Activated CD8-positive, alpha-beta T cell treated with anti-CD3 and anti-CD28 coated beads for 36 hours (primary cell): ENCODE data around the gene RRP1. TPM values are rescaled to one million over a fixed set of nuclear protein-coding genes. Genes with fewer than 3 reads are reported as not detected.
A peak's percentile ranks its signal among the peaks of the same experiment; 100 is the strongest.

Source experiments
- ATAC-seq: fragments of 200-7000 bp; cut with Tn5 transposase; one replicate; pipeline ENCODE4 v1.10.0; 2021; ENCODE audit warnings: mild to moderate bottlenecking, moderate library complexity
- CTCF ChIA-PET: fragments of 350-600 bp; sonication (Branson Sonifier 250); formaldehyde crosslinking; loops from one replicate; lab custom pipeline; 2021; ENCODE audit warnings: antibody characterized with exemption; lab: Charles Lee
- POLR2A ChIA-PET: fragments of 350-600 bp; sonication (Branson Sonifier 250); formaldehyde crosslinking; loops from one replicate; lab custom pipeline; 2021; ENCODE audit warnings: antibody characterized with exemption; lab: Charles Lee
- DNase-seq: peaks from one replicate; pipeline ENCODE4 v3.0.0-alpha.2; 2020
- H3K27ac Mint-ChIP-seq: one replicate; pipeline ENCODE4 v1.8.0; 2021; ENCODE audit warnings: mild to moderate bottlenecking, mixed read lengths
- H3K27me3 Mint-ChIP-seq: one replicate; pipeline ENCODE4 v1.8.0; 2021; ENCODE audit warnings: mixed read lengths
- H3K36me3 Mint-ChIP-seq: one replicate; pipeline ENCODE4 v1.8.0; 2021; ENCODE audit warnings: low read depth, mixed read lengths
- H3K4me1 Mint-ChIP-seq: one replicate; pipeline ENCODE4 v1.8.0; 2021; ENCODE audit warnings: low read depth, mixed read lengths
- H3K4me3 Mint-ChIP-seq: one replicate; pipeline ENCODE4 v1.8.0; 2021; ENCODE audit warnings: mild to moderate bottlenecking, moderate library complexity, mixed read lengths
- H3K9me3 Mint-ChIP-seq: one replicate; pipeline ENCODE4 v1.8.0; 2021; ENCODE audit warnings: mixed read lengths
- intact Hi-C: fragments of 100-400 bp; cut with micrococcal nuclease; formaldehyde crosslinking; loops from one replicate; pipeline ENCODE4 v1.10.0; 2022
- total RNA-seq, 2 experiments: library from RNA; stranded (reverse); gene quantifications; one replicate each; pipeline ENCODE4 v1.2.3, GENCODE V29; 2021
- TF ChIP-seq, protein P1 (sequence below): fragments of 200-600 bp; IDR thresholded peaks from one replicate; pipeline ENCODE4 v1.8.0; 2022; ENCODE audit warnings: antibody characterized with exemption, mild to moderate bottlenecking

RRP1 gene
- total RNA-seq, 2 experiments from 2014 or later = 61.1 to 62.9 TPM

DNA sequence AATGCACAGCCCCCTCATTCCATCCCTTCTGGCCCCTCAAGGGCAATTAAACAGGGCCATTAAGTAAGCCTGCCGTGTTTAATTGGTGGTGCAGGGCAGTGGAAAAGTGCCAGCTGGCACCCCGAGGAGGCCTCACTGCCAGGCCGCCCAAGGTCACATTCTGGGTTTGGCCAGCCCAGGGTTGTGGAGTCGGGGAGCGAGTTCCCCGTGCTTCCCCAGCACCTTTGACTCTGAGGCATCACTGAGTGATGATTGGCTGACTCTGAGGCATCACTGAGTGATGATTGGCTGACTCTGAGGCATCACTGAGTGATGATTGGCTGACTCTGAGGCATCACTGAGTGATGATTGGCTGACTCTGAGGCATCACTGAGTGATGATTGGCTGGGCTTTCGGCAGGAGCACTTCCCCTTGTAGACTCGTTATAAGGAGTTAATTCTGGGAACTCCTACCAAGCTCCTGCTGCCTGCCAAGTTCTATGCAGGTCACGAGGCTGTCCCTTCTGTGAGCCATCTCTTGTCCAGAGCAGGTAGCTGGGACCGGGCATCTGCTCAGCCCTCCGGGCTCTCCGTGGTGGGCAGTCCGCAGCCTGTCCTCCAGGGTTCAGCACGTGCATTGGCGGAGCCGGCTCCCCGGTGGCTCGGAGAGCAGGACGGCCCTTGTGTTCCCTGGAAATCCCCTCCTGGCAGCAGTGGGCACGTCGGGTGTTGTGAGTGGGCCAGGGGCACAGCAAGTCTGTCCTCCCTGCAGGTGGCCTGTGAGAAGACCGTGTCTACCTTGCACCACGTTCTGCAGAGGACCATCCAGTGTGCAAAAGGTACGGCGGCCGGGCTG lies 34.2 kb upstream of the RRP1 start:
- no peaks in the 10 kb centered on the region for H3K4me1 Mint-ChIP-seq
- H3K27ac Mint-ChIP-seq = no peak overlapping the region
- no peak overlapping the region for H3K4me3 Mint-ChIP-seq
- intact Hi-C loops = no loop called here
- DNase-seq (no peak), ATAC-seq (peak; percentile 53)
- peaks cover 19% of the 10 kb centered on the region for H3K36me3 Mint-ChIP-seq
- H3K27me3 Mint-ChIP-seq = no peaks in the 10 kb centered on the region
- POLR2A ChIA-PET = no interaction called here
- CTCF ChIA-PET = no interaction called here
- TF ChIP-seq, protein P1, sequence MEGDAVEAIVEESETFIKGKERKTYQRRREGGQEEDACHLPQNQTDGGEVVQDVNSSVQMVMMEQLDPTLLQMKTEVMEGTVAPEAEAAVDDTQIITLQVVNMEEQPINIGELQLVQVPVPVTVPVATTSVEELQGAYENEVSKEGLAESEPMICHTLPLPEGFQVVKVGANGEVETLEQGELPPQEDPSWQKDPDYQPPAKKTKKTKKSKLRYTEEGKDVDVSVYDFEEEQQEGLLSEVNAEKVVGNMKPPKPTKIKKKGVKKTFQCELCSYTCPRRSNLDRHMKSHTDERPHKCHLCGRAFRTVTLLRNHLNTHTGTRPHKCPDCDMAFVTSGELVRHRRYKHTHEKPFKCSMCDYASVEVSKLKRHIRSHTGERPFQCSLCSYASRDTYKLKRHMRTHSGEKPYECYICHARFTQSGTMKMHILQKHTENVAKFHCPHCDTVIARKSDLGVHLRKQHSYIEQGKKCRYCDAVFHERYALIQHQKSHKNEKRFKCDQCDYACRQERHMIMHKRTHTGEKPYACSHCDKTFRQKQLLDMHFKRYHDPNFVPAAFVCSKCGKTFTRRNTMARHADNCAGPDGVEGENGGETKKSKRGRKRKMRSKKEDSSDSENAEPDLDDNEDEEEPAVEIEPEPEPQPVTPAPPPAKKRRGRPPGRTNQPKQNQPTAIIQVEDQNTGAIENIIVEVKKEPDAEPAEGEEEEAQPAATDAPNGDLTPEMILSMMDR = no peak
- H3K9me3 Mint-ChIP-seq = no peaks in the 10 kb centered on the region

- ATAC-seq = no peak
- ChIA-PET POLR2A (no interaction called here), CTCF (no interaction called here)
- Mint-ChIP-seq H3K9me3 (no peaks in the 10 kb centered on the region), H3K27ac (no peak overlapping the region), H3K4me3 (no peak overlapping the region), H3K36me3 (peaks cover 17% of the 10 kb centered on the region), H3K4me1 (no peaks in the 10 kb centered on the region), H3K27me3 (no peaks in the 10 kb centered on the region)
- DNase-seq = no peak
- intact Hi-C loops = no loop called here
- TF ChIP-seq, protein P1 = no peak
These were observed 33.4 kb upstream of the RRP1 start for GRCh38 chr21:43755820-43756594.

- no peak overlapping the region for H3K27ac Mint-ChIP-seq
- CTCF ChIA-PET = no interaction called here
- intact Hi-C loops = no loop called here
These were observed 31.8 kb upstream of the RRP1 start for GRCh38 chr21:43757601-43758000.

DNA sequence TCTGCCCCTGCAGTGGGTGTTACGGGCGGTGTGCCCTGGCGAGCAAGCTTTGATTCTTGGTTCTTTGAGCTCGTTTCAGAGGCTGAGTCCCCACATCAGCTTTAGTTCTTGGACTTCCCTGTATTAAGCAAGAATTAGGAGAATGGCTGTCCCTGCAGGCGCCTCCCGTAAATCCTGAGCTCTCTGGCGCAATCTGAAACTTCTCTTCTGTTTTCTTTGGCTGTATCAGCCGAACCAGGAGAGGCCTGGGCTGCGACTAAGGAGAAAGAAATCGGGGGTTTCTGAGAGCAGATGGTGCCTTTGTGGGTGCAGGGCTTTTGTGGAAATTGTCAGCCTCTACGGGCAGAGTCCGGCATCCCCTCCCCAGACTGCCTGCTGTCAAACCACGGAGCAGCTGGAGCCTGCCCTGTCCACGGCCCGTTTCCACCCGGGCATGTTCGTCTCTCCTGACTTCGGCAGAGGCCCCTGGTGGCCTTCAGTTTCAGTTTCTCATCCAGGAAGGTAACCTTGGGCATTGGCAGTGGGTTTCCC lies 31.2 kb upstream of the RRP1 start:
- Mint-ChIP-seq H3K36me3 (peaks cover 18% of the 10 kb centered on the region), H3K4me3 (no peak overlapping the region), H3K4me1 (no peaks in the 10 kb centered on the region), H3K9me3 (no peaks in the 10 kb centered on the region), H3K27ac (no peak overlapping the region), H3K27me3 (no peaks in the 10 kb centered on the region)
- POLR2A ChIA-PET = interaction anchor here (1.2 kb wide), 1 partner anchor 19 kb away, joined by 3 read pairs; no protein-coding TSS in a partner anchor
- no peak for ATAC-seq
- TF ChIP-seq, protein P1 = no peak
- DNase-seq = no peak
- intact Hi-C loops = no loop called here
- CTCF ChIA-PET = no interaction called here

More at GRCh38 chr21:43757601-43758000, 31.8 kb upstream of the RRP1 start:
- TF ChIP-seq, protein P1 = no peak
- H3K36me3 Mint-ChIP-seq = peaks cover 18% of the 10 kb centered on the region
- DNase-seq = no peak
- no peaks in the 10 kb centered on the region for H3K4me1 Mint-ChIP-seq
- H3K27me3 Mint-ChIP-seq = no peaks in the 10 kb centered on the region
- H3K4me3 Mint-ChIP-seq = no peak overlapping the region
- ATAC-seq = no peak
- H3K9me3 Mint-ChIP-seq = no peaks in the 10 kb centered on the region
- POLR2A ChIA-PET = interaction anchor here (1.2 kb wide), 1 partner anchor 18 kb away, joined by 3 read pairs; no protein-coding TSS in a partner anchor
